ENCODE measurements around the gene FGD4. TPM values are rescaled to one million over a fixed set of nuclear protein-coding genes. Genes with fewer than 3 reads are reported as not detected.

Gene FGD4
- total RNA-seq, 6 donors from 2014 or later: 44.0 to 78.6 (median 55.5) TPM

DNA sequence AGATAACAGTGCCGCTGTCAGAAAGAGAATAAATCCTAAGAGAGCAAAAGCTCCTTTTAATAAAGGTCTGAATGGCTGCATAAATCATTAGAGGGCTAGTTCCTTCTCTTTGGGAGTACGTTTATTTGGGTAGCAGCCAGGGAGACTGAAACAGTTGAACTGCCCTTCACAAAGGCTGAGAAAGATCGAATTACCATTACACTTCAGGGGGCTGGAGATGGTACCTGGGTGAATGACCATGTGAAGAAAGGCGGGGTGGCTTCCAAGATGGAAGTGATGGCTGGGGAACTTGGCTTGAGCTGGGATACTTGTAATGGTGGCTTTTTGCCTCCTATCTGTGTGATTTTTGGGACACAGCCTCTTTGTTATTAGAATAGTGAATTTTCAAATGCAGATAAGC is 1.7 kb upstream of the FGD4 start:
- no peak for TF ChIP-seq POLR2AphosphoS5 (IDR thresholded peaks at IDR 0.05)
- TF ChIP-seq, protein P1, sequence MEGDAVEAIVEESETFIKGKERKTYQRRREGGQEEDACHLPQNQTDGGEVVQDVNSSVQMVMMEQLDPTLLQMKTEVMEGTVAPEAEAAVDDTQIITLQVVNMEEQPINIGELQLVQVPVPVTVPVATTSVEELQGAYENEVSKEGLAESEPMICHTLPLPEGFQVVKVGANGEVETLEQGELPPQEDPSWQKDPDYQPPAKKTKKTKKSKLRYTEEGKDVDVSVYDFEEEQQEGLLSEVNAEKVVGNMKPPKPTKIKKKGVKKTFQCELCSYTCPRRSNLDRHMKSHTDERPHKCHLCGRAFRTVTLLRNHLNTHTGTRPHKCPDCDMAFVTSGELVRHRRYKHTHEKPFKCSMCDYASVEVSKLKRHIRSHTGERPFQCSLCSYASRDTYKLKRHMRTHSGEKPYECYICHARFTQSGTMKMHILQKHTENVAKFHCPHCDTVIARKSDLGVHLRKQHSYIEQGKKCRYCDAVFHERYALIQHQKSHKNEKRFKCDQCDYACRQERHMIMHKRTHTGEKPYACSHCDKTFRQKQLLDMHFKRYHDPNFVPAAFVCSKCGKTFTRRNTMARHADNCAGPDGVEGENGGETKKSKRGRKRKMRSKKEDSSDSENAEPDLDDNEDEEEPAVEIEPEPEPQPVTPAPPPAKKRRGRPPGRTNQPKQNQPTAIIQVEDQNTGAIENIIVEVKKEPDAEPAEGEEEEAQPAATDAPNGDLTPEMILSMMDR (IDR thresholded peaks at IDR 0.05): no peak
- H3K36me3 ChIP-seq: no peaks in the 10 kb centered on the region
- no peak overlapping the region for H3K4me3 ChIP-seq
- no peak for DNase-seq
- ATAC-seq (ENCODE audit: low FRiP score in 2 of 2): no peak
- 63 to 68% methylated on average over 4 of the region's 4 CpGs for WGBS, 2 donors
- no peak overlapping the region for H3K27ac ChIP-seq
- H3K27me3 ChIP-seq: peaks cover 0 to 4% (median 0%) of the 10 kb centered on the region in 4 donors
- peaks cover 5 to 30% (median 20%) of the 10 kb centered on the region in 4 donors for H3K4me1 ChIP-seq
- H3K9me3 ChIP-seq: no peaks in the 10 kb centered on the region

DNA sequence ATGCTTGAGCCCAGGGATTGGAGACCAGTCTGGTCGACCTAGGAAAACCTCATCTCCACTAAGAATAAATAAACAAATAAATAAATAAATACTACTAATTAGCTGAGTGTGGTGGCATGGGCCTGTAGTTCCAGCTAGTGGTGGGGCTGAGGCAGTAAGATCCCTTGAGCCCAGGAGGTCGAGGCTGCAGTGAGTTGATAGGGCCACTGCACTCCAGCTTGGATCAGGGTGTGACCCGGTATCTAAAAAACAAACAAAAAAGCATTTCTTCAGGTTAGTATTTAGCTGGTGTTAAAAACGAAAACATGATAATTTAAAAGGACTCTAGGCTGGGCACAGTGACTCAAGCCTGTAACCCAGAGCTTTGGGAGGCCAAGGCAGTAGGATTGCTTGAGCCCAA is 1.2 kb upstream of the FGD4 start:
- Histone ChIP-seq H3K9me3 (no peaks in the 10 kb centered on the region), H3K4me3 (no peak overlapping the region), H3K36me3 (no peaks in the 10 kb centered on the region), H3K4me1 (peaks cover 5 to 32% (median 20%) of the 10 kb centered on the region in 4 donors), H3K27me3 (peaks cover 0 to 4% (median 0%) of the 10 kb centered on the region in 4 donors), H3K27ac (peak overlapping the region in 2 of 4 donors; percentile 90 to 91)
- ATAC-seq (ENCODE audit: low FRiP score in 2 of 2) (no peak), DNase-seq (no peak)
- WGBS, 2 donors: 90% methylated on average over 4 of the region's 4 CpGs
- TF ChIP-seq, protein P1 (IDR thresholded peaks at IDR 0.05): no peak
- no peak for TF ChIP-seq POLR2A (IDR thresholded peaks at IDR 0.05)

DNA sequence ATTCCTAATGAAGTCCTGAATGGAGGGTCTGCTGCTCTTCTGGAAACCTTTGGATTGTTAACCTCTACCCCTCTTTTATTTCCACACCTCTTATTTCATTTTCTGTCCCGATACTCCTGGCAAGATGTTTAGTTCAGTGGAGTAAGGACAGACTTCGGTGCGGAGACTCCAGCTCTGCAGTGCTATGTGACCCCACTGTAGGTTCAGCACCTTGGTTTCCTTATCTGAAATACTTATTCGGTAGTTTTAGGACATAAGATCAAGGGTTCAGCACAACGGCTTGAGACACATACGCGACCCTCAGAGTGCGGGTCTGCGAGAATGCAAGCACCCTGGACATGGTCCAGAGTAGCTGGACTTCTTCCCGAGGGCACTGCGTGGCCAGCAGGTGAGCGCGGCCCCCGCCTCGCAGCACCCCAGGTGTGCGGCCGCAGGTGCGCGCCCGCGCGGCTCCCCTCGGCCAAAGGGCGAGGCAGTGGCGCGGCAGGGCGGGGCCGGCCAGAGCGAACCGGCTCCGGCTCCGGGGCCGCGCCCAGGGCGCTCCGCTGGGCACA is 465 bp upstream of the FGD4 start:
- ATAC-seq (ENCODE audit: low FRiP score in 2 of 2) (no peak), DNase-seq (no peak)
- WGBS, 2 donors: 4 to 10% methylated on average over 4 to 9 of the region's 36 CpGs
- Histone ChIP-seq H3K9me3 (no peaks in the 10 kb centered on the region), H3K4me1 (peaks cover 5 to 32% (median 20%) of the 10 kb centered on the region in 4 donors), H3K36me3 (no peaks in the 10 kb centered on the region), H3K27me3 (peaks cover 0 to 4% (median 0%) of the 10 kb centered on the region in 4 donors), H3K4me3 (peak overlapping the region in 3 of 4 donors; percentile 60 to 96 (median 91)), H3K27ac (peak overlapping the region; percentile 84 to 91 (median 89))
- TF ChIP-seq, protein P1 (IDR thresholded peaks at IDR 0.05): no peak
- peak in 1 of 4 donors; percentile 45 for TF ChIP-seq EP300 (IDR thresholded peaks at IDR 0.05)
- TF ChIP-seq POLR2A (IDR thresholded peaks at IDR 0.05): no peak
- TF ChIP-seq POLR2AphosphoS5 (IDR thresholded peaks at IDR 0.05): no peak

DNA sequence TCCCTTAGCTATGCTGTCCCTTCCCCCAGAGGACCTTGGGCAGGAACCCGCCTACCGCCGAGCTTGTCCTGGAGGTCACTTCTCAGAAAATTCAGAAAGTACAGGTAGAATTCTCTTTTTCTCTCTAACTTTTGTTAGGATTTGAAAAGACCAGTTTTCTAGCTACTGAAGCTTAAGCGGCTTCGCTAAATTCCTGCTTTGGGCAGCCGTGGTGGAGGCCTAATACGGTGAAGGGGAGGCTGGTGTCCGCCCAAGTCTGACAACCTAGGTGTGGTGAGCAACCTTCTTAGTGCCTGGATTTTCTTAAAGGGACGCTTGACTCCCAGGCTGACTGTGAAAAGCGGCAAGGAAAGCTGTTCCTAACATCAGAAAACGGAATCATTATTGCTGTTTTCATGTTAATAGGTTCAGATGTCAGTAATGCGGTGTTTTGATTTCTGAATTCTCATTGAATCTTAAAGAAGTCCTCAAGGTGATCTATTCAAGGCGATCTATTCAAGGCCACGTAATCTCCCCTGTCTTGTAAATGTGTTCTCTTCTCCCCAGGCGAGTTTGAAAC is 835 bp downstream of the FGD4 start:
- Histone ChIP-seq H3K36me3 (no peaks in the 10 kb centered on the region), H3K4me1 (peaks cover 5 to 32% (median 20%) of the 10 kb centered on the region in 4 donors), H3K27ac (peak overlapping the region; percentile 84 to 91 (median 89)), H3K4me3 (peak overlapping the region; percentile 60 to 96 (median 88)), H3K27me3 (peaks cover 0 to 4% (median 0%) of the 10 kb centered on the region in 4 donors), H3K9me3 (no peaks in the 10 kb centered on the region)
- DNase-seq: no peak
- TF ChIP-seq EP300 (IDR thresholded peaks at IDR 0.05): no peak
- TF ChIP-seq POLR2A (IDR thresholded peaks at IDR 0.05): no peak
- TF ChIP-seq POLR2AphosphoS5 (IDR thresholded peaks at IDR 0.05): no peak
- TF ChIP-seq, protein P1 (IDR thresholded peaks at IDR 0.05): no peak
- WGBS, 2 donors: 13 to 20% methylated on average over 12 to 15 of the region's 15 CpGs
- peak in 1 of 2 donors; percentile 35 for ATAC-seq (ENCODE audit: low FRiP score in 2 of 2)

DNA sequence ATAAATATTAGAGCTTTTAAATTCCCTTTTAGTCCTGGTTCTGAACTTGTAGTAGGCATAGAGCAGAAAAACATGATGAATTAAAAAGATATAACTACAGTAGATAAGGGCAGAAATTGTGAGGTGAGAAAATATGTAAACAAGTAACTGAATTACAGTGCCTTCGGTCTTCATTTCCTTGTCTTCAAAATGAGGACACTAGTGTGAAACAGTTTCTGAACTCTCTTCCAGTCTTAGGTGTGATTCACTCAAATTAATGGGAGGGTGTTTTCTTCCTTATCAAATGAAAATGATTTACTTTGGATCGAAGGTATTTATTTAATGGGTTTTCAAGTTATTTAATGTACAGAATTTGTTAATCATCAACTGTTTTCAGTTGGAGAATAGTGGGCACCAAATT is 1.5 kb downstream of the FGD4 start:
- DNase-seq: no peak
- no peak for ATAC-seq (ENCODE audit: low FRiP score in 2 of 2)
- Histone ChIP-seq H3K36me3 (no peaks in the 10 kb centered on the region), H3K27me3 (peaks cover 0 to 4% (median 0%) of the 10 kb centered on the region in 4 donors), H3K27ac (peak overlapping the region; percentile 84 to 91 (median 89)), H3K4me1 (peaks cover 5 to 32% (median 20%) of the 10 kb centered on the region in 4 donors), H3K9me3 (no peaks in the 10 kb centered on the region), H3K4me3 (peak overlapping the region; percentile 60 to 96 (median 88))
- TF ChIP-seq, protein P1 (IDR thresholded peaks at IDR 0.05): no peak
- TF ChIP-seq EP300 (IDR thresholded peaks at IDR 0.05) (no peak), POLR2A (IDR thresholded peaks at IDR 0.05) (no peak), POLR2AphosphoS5 (IDR thresholded peaks at IDR 0.05) (no peak)
- 26 to 29% methylated on average over 2 of the region's 2 CpGs for WGBS, 2 donors
